GM21737 (cell line): ENCODE data around the gene CELF2.
"Not testable (repeated sequence)": the region's sequence is repeated elsewhere in the genome, so short reads cannot be mapped to it uniquely, and the experiment has no call there.

ENCODE experiments used
- ATAC-seq: cut with Tn5 transposase; IDR thresholded peaks from one replicate; pipeline ENCODE4 v1.9.1; 2021; ENCODE audit warnings: mild to moderate bottlenecking, moderate library complexity; ENCODE audit not compliant: unreplicated experiment

Gene CELF2

GRCh38 chr10:11336722-11337162, 319.1 kb downstream of the CELF2 start:
- ATAC-seq, result no peak

DNA sequence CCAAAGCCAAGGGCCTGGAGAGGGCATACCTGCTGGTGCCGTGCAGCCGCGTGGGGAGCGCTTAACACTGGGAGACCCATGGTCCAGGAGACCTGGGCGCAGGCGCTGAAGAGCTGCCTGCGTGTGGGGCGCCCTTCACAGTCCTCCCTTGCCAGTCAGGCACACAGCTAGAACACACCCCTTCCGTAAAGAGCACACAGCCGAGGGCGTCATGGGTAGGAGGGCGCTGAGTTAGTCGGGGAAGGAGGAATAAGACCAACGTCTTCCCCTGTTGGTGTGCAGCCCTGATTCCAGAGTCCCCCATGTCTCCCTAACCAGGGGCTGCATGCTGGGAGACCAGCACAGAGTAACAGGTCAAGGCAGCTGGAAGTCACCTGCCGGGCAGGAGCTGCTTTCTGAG, 319.8 kb downstream of the CELF2 start:
- no peak for ATAC-seq

DNA sequence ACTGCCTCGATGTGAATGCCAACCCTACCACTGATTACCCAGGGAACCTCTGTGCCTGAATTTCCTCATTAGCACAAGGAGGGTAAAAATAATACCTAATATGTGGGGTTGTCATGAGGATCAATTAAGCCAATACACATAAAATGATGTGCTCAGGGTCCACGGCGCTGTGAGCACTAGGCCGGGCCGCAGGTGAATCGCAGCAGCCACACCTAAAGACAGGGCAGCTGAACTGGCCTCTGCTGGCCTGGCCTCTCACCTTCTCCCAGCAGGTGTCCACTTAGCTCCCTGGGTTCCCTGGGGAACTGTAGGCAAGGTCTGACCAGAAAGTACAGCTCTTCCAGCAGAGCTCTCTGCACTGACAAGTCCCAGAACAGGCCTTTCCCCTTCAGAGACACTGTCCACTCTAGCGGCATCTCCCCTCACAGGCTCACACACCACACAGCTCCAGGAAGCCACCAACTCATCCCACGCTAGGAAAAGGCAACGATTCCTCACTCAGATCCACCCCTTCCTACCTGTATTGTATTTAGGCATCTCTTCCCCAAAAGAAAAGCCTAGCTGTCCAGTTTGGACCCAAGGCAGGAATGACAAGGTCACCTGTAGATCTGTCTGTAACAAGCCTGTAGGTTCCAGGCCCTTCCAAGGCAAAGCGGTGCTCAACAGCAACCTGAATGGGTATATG, 320.6 kb downstream of the CELF2 start:
- no peak for ATAC-seq

GRCh38 chr10:11339013-11339412, 321.3 kb downstream of the CELF2 start:
- ATAC-seq, result no peak

DNA sequence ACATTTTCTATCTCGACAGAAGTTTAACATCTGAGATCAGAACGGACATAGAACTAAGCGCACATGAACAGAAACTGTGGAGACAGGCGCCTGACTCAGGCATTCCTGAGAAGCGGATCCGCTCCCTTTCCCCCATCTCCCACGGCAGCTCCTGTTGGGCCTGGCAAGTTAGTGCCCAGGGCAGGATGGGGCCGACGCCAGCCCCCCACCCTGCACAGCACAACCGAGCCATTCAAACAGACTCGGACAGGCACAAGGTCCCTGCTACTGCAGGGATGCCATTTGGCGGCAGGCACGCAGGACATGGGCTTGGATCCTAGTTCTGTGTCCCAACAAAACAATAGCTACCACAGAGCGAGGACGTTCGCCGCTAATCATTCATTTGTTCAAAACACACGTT, 322.0 kb downstream of the CELF2 start:
- ATAC-seq, result no peak

- ATAC-seq, result no peak
Observed at GRCh38 chr10:11341283-11341960, 323.8 kb downstream of the CELF2 start.

DNA sequence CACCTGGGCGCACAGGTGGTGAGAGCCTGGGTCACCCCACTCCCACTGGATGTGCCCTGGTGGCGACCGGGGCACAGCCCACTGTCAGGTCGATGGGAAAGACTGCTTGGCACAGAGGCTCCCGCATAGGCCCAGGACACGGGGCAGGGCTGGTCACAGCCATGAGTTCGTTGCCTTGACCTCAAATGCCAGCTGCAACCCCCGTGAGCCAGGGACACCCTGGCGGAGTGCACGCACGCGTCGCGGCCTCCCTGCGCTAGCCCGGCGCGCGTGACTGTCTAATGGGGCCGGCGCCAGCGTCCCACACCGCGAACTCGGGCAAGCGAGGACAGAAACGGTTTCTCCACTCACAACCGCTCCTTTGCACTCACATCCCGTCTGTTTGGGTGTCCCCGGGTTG, 326.4 kb downstream of the CELF2 start:
- no peak for ATAC-seq

DNA sequence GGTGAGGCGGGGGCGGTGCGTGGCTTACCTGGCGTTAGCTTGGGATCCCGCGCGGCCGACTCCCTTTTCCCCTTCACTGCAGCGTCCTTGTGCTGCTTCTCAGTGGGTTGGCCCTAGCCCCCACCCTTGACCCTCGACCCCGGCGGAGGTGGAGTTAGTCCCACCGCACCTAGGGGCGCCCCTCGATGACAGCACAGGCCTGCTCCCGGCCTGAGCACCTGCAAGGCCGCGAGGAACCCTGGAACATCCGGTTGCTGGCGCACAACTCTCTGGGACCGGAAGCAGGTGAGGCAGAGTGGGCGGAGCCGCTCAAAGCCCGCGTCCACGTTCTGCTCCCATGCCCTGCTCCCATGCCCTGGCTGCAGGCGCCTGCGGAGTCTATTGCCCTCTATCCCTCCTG, 326.9 kb downstream of the CELF2 start:
- ATAC-seq, result no peak

DNA sequence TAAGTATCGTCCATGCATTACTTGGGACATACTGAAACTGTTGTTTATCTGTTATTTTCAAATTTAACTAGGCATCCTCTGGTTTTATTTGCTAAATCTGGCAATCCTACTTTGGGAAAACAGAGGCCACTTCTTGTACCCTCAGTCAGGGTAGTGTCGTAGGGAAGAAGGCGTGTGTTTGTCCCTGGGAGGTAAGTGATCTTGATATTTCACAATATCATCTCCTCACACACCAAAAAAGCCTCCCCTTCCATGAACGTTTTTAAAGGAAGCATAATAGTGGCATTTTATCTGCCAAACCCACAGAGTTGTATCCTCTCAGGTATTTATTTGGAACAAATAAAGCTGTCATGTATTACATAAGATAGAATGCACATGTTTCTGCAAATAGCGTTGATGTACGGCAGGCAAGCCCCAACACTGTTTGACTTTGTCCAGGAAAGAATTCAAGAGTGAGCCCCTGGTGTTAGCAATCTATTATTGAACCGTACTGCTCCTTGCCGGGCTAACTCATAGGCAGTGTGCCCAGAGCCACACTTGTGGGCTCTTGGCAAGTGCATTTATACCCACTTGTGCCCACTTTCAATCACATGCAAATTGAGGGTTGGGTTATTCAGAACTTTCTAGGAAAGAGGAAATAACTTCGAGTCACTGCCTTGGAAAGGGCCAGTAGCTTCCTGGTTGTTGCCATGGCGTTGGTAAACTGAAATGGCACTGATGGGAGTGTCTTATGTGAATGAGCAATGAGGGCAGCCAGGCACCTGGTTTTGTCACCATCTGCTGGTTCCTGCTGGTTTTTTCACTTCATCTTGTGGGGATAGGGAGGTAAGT, 327.8 kb downstream of the CELF2 start:
- peak; percentile 77 for ATAC-seq

- ATAC-seq, result not testable (repeated sequence)
Observed at GRCh38 chr10:11347580-11347979, 329.9 kb downstream of the CELF2 start.

DNA sequence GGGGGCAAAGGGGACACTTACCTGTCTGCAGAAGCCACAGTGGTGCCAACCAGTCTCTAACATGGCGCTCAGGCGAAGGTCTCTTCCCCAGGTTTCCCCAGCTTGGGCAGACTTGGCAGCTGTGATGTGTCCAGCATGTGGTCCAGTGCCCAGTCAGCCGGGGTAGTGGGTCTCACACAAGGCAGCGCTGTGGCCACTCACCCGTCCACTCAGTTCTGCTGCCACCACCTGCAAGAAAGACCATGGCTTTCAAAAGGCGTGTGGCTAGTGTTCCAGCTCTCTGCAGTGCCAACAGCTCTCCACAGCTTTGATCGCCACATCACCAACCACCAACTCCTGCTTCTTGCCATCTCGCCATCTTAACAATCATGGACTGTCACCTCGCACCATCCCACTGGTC, 334.1 kb downstream of the CELF2 start:
- no peak for ATAC-seq

GRCh38 chr10:11353006-11353896, 335.6 kb downstream of the CELF2 start:
- no peak for ATAC-seq

GRCh38 chr10:11354823-11355222, 337.2 kb downstream of the CELF2 start:
- no peak for ATAC-seq

- ATAC-seq, result no peak
Observed at GRCh38 chr10:11355592-11355991, 337.9 kb downstream of the CELF2 start.

- no peak for ATAC-seq
Observed at GRCh38 chr10:11357439-11357838, 339.8 kb downstream of the CELF2 start.

GRCh38 chr10:11358011-11358410, 340.3 kb downstream of the CELF2 start:
- ATAC-seq, result no peak

DNA sequence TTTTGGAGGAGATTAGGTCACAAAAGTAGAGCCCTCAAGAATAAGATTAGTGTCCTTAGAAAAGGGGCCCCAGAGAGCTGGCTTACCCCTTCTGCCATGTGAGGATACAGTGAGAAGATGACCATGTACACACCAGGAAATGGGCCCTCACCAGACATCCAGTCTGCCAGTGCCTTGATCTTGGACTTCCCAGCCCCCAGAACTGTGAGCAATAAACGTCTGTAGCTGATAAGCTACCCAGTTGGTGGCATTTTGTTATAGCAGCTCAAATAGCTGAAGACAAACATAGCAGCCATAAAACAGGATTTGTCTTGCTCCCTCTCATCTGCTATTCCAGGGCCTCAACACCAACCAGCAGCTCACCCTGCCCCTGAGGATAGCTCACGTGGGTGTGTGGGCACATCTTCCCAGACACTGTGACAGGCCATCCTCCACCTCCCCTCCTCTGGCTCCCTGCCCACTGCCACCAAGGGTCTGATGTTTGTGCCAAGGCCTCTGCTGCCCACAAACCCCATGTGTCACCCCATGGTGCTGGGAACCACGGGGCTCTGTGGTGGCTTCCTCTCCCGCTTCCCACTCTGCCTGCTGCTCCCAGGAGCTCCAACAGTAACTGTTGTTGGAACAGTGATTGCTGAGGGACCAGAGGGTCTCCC, 341.4 kb downstream of the CELF2 start:
- ATAC-seq, result no peak

GRCh38 chr10:11359869-11360268, 342.2 kb downstream of the CELF2 start:
- ATAC-seq, result no peak

DNA sequence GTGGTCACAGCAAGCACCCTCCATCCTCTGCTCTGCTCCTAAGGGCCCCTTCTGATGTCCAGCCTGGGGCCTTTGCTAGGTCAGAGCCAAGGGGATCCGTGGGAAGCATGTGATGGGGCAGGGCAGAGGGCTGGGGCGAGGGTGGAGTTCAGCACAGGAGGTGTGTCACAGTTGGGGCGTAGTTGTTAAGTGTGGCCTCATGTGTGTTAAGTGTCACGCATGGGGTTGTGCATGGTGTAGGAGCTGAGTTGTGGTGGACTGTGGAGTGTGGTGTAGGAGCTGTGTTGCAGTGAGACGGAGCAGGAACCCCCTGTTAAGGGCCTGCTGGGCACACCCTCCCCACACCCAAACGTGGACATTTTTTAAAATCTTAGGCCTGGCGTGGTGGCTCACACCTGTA, 345.8 kb downstream of the CELF2 start:
- no peak for ATAC-seq

DNA sequence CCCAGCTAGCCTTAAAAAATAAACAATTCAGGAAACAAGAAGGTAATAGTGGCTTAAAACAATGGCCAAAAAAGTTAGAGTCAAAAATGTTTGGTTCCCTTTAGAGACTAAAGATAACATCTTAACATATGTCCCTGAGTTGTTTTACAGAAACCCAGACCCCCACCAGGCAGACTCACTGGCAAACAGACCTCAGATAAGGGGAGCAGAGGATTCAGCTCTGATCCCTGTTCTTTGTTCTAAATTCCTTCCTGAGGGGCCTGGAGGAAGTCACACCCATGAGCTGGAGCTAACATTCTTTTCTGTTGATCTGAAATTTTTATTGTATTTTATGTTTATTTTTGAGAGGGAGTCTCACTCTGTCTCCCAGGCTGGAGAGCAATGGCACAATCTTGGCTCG, 346.6 kb downstream of the CELF2 start:
- ATAC-seq, result no peak
